ENCODE results near the gene PBX1. TPM values are rescaled to one million over a fixed set of nuclear protein-coding genes. Genes with fewer than 3 reads are reported as not detected.

The PBX1 gene
- total and polyA plus RNA-seq, 2 of the 4 experiments (the other 2 are of a cell fraction), result 13.9 to 17.9 TPM

DNA sequence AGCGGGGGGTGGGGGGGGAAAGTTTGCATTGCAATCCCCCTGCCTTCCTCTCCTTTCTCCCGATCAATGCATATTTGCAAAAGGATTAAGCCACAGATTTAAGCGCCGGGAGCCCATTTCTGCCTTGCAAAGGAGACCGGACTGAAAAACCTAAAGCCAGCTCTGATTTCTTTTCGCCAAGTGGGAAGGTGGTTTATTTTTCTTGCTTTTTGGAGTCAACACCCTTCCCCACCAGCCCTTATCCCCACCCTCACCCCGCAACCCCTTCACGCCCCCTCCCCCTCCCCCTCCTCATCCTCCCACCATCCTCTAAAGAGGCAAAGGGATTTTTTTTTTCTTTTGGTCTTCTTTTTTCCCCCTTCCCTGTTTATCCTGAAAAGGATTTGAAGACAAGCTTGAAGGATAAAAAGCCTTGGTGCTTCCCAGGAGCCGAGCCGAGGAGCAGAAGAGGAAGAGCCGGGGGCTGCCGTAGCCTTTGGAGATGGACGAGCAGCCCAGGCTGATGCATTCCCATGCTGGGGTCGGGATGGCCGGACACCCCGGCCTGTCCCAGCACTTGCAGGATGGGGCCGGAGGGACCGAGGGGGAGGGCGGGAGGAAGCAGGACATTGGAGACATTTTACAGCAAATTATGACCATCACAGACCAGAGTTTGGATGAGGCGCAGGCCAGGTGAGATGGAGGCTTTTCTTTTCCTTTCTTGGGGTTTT lies 513 bp downstream of the PBX1 start:
- H3K23ac ChIP-seq (ENCODE audit: low read depth, low read length), result peak overlapping the region; percentile 82
- intact Hi-C loops (cut with micrococcal nuclease) (loop anchor here (1.0 to 10.0 kb wide), 4 partner anchors 51 to 1035 kb away; no protein-coding TSS in a partner anchor), in situ Hi-C loops (cut with MboI; ENCODE audit: low sequenced_read_pairs) (loop anchor here (10.0 kb wide), 1 partner anchor 225 kb away; no protein-coding TSS in a partner anchor), dilution Hi-C loops (cut with HindIII; ENCODE audit: low sequenced_read_pairs, unreplicated experiment) (no loop called here)
- peaks cover 0 to 2% of the 10 kb centered on the region in 2 experiments; a peak in 1 of 4 replicates for H3K79me1 ChIP-seq (ENCODE audit: low read depth in 1 of 2, low read length in 2 of 2)
- ChIA-PET CTCF (interaction anchor here (0.6 to 0.9 kb wide), 2 partner anchors 10 to 11 kb away, joined by 3 read pairs; no protein-coding TSS in a partner anchor), POLR2A (ENCODE audit: unreplicated experiment) (interaction anchor here (0.6 to 1.2 kb wide), 3 partner anchors 18 to 75 kb away, joined by 3 to 10 read pairs (median 3); no protein-coding TSS in a partner anchor)
- BruUV-seq (replicated peaks), result no TSS peak
- H3K14ac ChIP-seq (replicated peaks; ENCODE audit: low read depth, low read length), result peak overlapping the region; percentile 75
- H2AFZ ChIP-seq (replicated peaks; ENCODE audit: low read length, poor library complexity), result peak overlapping the region; percentile 68
- no peak overlapping the region for H2AK9ac ChIP-seq (replicated peaks; ENCODE audit: low read depth, low read length, poor library complexity)
- peak overlapping the region; percentile 71 for H3K18ac ChIP-seq (ENCODE audit: low read depth, low read length)
- peak overlapping the region; percentile 71; the same call in 1 of the 2 replicates for H4K5ac ChIP-seq (ENCODE audit: low read depth, low read length)
- no peaks in the 10 kb centered on the region; the same call in 1 of the 2 replicates for H3K4me1 ChIP-seq (ENCODE audit: control insufficient read depth, insufficient read depth, low read length)
- H2BK15ac ChIP-seq (ENCODE audit: low read depth, low read length), result 0 out of 3 replicates have a peak overlapping the region, but pooled peaks have one; percentile 21
- H2BK120ac ChIP-seq (ENCODE audit: low read depth, low read length), result peak overlapping the region; percentile 45
- H3K36me3 ChIP-seq (ENCODE audit: control insufficient read depth, insufficient read depth, low read length), result no peaks in the 10 kb centered on the region
- H4K8ac ChIP-seq (ENCODE audit: low read depth in 2 of 2, low read length in 2 of 2), result peak overlapping the region in 1 of 2 experiments; percentile 28; a peak in 1 of 4 replicates
- H2AK5ac ChIP-seq (ENCODE audit: low read depth, low read length), result no peak overlapping the region
- peak overlapping the region; percentile 52 for H3K4ac ChIP-seq (ENCODE audit: low read depth, low read length)
- H2BK5ac ChIP-seq (ENCODE audit: low read depth, low read length, poor library complexity, severe bottlenecking), result peak overlapping the region; percentile 81
- peak overlapping the region; percentile 90; the same call in 1 of the 2 replicates for H3K56ac ChIP-seq (ENCODE audit: extremely low read depth, insufficient read depth, low read length)
- peak overlapping the region; percentile 96 for H3K4me2 ChIP-seq (ENCODE audit: low read depth, low read length)
- peak overlapping the region; percentile 71; the same call in 1 of the 2 replicates for H4K91ac ChIP-seq (ENCODE audit: insufficient read depth, low read depth, low read length)
- H3K9me1 ChIP-seq (ENCODE audit: insufficient read depth, low read length), result no peaks in the 10 kb centered on the region
- H3K27me3 ChIP-seq (ENCODE audit: control insufficient read depth, insufficient read depth, low read length), result no peaks in the 10 kb centered on the region
- H4K20me1 ChIP-seq (ENCODE audit: insufficient read depth, low read length), result no peaks in the 10 kb centered on the region
- peak overlapping the region; percentile 75 for H3K4me3 ChIP-seq (ENCODE audit: insufficient read depth, low read depth, low read length)
- H3K27ac ChIP-seq (ENCODE audit: insufficient read depth, low read length), result peak overlapping the region; percentile 99
- peak; percentile 3; the same call in 1 of the 2 replicates for ATAC-seq (ENCODE audit: low read depth)
- H3K9ac ChIP-seq (ENCODE audit: low read depth, low read length), result peak overlapping the region; percentile 99
- no peak for DNase-seq
- no peak overlapping the region for H2BK20ac ChIP-seq (ENCODE audit: low read depth, low read length)
- H3K9me3 ChIP-seq (ENCODE audit: control insufficient read depth, insufficient read depth, low read length), result no peaks in the 10 kb centered on the region
- WGBS, 2 experiments (ENCODE audit: extremely low coverage in 2 of 2, insufficient read length in 1 of 2), result no CpG with 5 or more reads among the region's 20 CpGs
- TF ChIP-seq BHLHE40 (IDR thresholded peaks at IDR 0.05; ENCODE audit: low read depth, low read length) (no peak), MAZ (IDR thresholded peaks at IDR 0.05; ENCODE audit: borderline replicate concordance, low read depth, low read length) (no peak), FOS (IDR thresholded peaks at IDR 0.05; ENCODE audit: low read depth, low read length) (no peak), RFX5 (IDR thresholded peaks at IDR 0.05; ENCODE audit: low read depth, low read length) (no peak), RAD21 (IDR thresholded peaks at IDR 0.05; ENCODE audit: low read length) (no peak), CHD1 (IDR thresholded peaks at IDR 0.05; ENCODE audit: low read depth, low read length) (no peak), RCOR1 (IDR thresholded peaks at IDR 0.05; ENCODE audit: insufficient replicate concordance, low read length) (no peak), CEBPB (IDR thresholded peaks at IDR 0.05; ENCODE audit: low read depth, low read length) (no peak), NFE2L2 (IDR thresholded peaks at IDR 0.05; ENCODE audit: low read depth, low read length) (no peak), SMC3 (IDR thresholded peaks at IDR 0.05; ENCODE audit: low read depth, low read length) (no peak), CTCF (conservative IDR thresholded peaks at IDR 0.05; ENCODE audit: low read depth, low read length) (no peak)
- TF ChIP-seq, protein P1, sequence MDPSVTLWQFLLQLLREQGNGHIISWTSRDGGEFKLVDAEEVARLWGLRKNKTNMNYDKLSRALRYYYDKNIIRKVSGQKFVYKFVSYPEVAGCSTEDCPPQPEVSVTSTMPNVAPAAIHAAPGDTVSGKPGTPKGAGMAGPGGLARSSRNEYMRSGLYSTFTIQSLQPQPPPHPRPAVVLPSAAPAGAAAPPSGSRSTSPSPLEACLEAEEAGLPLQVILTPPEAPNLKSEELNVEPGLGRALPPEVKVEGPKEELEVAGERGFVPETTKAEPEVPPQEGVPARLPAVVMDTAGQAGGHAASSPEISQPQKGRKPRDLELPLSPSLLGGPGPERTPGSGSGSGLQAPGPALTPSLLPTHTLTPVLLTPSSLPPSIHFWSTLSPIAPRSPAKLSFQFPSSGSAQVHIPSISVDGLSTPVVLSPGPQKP (IDR thresholded peaks at IDR 0.05; ENCODE audit: borderline replicate concordance, low read depth, low read length), result no peak
- TF ChIP-seq, protein P2, sequence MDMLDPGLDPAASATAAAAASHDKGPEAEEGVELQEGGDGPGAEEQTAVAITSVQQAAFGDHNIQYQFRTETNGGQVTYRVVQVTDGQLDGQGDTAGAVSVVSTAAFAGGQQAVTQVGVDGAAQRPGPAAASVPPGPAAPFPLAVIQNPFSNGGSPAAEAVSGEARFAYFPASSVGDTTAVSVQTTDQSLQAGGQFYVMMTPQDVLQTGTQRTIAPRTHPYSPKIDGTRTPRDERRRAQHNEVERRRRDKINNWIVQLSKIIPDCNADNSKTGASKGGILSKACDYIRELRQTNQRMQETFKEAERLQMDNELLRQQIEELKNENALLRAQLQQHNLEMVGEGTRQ (IDR thresholded peaks at IDR 0.05; ENCODE audit: low read depth, low read length), result no peak
